HG02852 (cell line): Measurements from ENCODE around the gene LHX4.
"Not testable (repeated sequence)": the region's sequence is repeated elsewhere in the genome, so short reads cannot be mapped to it uniquely, and the experiment has no call there.

Source experiments
- ATAC-seq: cut with Tn5 transposase; IDR thresholded peaks from one replicate; pipeline ENCODE4 v1.9.1; 2021; ENCODE audit warnings: mild to moderate bottlenecking, moderate library complexity; ENCODE audit not compliant: unreplicated experiment

LHX4 gene

DNA sequence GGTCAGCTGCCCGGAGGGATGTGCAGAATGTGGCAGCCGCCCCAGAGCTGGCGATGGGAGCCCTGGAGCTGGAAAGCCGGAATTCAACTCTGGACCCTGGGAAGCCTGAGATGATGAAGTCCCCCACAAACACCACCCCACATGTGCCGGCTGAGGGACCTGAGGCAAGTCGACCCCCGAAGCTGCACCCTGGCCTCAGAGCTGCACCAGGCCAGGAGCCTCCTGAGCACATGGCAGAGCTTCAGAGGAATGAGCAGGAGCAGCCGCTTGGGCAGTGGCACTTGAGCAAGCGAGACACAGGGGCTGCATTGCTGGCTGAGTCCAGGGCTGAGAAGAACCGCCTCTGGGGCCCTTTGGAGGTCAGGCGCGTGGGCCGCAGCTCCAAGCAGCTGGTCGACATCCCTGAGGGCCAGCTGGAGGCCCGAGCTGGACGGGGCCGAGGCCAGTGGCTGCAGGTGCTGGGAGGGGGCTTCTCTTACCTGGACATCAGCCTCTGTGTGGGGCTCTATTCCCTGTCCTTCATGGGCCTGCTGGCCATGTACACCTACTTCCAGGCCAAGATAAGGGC lies 33.5 kb upstream of the LHX4 start:
- no peak for ATAC-seq

DNA sequence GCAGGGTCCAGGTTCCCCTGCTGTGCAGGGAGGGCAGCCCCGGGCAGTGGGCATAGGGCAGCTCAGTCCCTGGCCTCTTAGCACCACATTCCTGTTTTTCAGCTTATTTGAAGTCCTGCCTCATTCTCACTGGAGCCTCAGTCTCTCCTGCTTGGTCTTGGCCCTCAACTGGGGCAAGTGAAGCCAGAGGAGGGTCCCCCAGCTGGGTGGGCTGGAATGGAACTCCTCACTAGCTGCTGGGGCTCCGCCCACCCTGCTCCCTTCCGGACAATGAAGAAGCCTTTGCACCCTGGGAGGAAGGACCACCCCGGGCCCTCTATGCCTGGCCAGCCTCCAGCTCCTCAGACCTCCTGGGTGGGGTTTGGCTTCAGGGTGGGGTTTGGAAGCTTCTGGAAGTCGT lies 32.8 kb upstream of the LHX4 start:
- no peak for ATAC-seq

GRCh38 chr1:180198196-180198595 lies 31.9 kb upstream of the LHX4 start:
- ATAC-seq: no peak

GRCh38 chr1:180198611-180199010 lies 31.5 kb upstream of the LHX4 start:
- no peak for ATAC-seq

DNA sequence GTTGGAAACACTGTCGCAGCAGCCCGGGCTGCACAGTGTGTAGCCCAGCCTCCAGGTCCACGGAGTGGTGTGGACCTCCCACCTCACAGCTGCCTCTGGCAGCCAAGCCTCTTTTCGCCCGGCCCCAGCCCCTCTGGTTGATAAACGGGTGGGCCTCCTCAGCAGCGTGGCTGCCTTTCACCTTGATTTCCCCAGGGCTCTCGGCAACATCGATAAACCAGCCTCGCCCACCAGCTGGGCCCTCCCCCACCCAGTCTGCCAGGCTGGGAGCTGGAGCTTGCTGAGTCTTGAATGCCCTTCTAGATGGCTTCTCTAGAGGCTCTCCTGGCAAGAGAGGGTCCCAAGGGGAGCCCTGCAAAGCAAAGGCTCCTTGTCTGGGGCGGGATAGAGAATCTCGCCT lies 31.0 kb upstream of the LHX4 start:
- no peak for ATAC-seq

- ATAC-seq: no peak
These were observed 28.4 kb upstream of the LHX4 start for GRCh38 chr1:180201451-180202200.

DNA sequence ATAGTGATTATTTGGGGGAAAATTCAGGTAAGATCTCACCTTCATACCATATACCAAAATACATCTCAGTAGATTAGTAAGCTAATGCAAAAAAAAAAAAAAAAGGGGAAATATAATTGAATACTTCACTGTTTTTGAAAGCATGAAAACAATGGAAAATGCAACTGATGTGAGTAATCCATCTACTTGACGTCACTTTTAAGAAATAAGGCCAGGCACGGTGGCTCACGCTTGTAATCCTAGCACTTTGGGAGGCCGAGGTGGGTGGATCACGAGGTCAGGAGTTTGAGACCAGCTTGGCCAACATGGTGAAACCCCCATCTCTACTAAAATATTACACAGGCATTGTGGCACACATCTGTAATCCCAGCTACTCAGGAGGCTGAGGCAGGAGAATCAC lies 27.5 kb upstream of the LHX4 start:
- ATAC-seq: not testable (repeated sequence)

- ATAC-seq: no peak
These were observed 25.8 kb upstream of the LHX4 start for GRCh38 chr1:180204231-180204630.

GRCh38 chr1:180206581-180206980 lies 23.5 kb upstream of the LHX4 start:
- no peak for ATAC-seq

DNA sequence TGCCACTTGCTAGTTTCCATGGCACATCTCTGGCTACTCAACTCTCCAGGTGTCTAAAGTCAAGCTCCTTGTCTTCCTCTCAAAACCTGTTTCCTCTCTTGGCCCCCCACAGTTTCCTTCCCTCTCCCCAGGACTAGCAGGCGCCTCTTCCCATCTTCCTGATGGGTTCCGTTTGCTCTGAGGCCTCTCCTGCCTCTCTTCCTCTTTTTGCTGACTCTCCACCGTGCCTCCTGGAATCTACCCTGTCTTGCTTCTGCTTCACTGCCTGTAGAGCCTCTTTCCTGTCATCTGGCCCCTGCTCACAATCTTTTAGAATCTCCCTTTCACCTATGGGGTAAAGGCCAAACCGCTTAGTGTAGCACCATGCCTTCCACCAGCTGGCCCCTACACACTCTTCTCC lies 21.8 kb upstream of the LHX4 start:
- ATAC-seq: no peak

DNA sequence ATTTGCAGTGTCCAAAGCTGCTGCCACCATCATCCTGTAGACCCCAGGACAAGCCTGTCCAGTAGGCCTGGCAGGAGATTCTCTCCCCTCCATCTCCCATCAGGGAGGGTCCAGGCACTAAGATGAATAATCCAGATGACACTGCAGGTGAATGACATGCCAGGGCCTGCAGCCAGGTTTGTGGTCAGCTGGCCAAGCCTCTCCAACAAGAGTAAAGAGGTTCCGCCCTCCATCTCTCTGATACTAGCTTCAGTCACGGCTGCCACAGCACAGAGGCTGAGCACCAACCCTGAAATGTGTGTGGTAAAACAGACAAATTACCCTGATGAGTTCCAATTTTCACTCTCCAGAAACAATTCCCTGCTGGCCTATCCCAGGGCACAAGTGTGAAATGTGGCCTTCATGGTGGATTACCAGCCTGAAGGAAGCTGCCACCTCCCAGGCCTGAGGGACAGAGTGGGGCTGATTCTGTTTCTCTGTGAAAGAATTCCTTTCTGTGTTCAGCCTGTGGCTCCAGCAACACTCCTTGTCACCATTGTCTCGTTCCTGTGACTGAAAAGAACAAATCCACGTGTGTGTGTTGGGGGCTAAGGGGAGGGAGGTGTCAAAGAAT lies 19.9 kb upstream of the LHX4 start:
- no peak for ATAC-seq

DNA sequence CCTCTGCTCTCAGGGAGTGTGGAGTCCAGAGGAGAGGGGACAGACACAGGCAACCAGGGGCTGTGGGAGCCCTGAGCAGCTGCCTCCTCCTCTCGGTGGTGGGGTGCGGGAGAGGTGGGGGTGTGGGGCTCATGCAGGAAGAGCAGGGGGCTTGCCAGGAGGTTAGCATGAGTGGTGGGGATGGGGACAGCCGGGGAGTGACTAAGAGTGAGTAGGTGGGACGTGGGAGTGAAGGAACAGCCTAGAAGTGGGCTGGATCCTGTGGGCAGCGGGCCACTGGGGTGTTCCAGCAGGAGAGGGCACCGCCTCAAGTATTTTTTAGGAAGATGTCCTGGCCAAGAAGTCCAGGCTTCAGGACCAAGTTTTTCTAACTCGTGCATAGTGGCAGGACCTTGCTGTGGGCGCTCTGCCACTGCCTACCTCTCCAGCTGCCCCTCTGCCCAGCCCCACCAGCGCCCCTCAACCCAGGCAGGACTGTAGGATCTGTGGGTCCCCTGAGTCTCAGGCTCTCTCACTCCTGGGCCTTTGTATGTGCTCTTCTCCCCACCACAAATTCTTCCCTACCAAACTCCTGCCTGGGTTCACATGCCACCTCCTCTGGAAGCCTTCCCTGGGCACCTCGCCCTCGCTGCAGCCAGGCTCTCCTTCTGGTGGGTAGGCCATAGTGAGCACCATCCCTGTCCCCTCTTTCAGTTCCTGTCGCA lies 18.8 kb upstream of the LHX4 start:
- no peak for ATAC-seq

DNA sequence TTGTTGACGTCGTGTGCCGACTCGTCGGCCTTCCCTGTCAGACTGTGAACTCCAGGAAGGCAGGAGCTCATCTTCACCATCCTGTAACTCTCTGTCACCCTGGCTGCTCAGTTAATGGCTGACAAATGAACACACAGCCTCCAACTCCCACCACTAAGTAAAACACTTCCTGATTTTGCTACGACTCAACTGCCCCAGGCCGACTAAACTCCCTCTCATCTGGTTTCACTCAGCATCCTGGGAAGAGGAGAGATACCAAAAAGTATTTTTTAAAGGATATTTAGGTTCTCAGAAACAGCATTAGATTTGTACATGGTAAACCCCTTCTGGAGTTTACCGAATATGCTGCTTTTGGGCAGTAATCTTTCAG lies 18.2 kb upstream of the LHX4 start:
- ATAC-seq: no peak

DNA sequence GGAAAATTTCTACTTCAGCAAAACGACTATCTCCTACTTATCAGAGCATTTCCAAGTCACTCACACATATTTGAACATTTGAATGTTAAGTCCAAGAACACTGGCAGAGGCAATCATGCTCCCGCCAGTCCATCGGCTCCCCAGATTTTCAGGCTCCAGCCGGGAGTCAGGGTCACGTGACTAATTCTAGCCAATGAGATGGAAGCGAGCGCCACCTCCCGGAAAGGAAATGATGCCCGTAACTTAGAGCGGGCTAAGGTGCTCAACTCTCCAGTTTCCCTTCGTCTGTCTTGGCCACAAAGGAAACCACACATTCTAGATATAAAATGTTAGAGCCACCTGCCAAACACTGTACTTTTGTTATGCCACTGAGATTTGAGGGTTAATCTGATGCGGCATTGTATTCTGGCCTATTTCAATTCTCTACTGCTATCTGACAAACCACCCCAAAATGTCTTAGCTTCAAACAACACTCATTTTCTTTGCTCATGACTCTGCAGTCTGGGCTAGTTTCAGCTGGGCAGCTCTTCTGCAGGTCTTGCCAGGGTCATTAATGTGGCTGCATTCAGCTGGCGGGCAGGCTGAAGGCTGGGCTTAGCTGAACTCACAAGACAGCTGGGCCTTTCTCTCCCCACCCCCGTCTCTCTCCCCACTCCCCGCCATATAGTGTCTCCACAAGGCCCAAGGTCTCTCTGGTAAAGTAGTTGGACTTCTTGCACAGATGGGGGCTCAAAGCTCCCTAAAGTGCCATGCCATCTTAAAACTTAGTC lies 16.5 kb upstream of the LHX4 start:
- no peak for ATAC-seq

GRCh38 chr1:180215856-180216625 lies 14.0 kb upstream of the LHX4 start:
- ATAC-seq: no peak

- no peak for ATAC-seq
These were observed 13.1 kb upstream of the LHX4 start for GRCh38 chr1:180217006-180217405.

DNA sequence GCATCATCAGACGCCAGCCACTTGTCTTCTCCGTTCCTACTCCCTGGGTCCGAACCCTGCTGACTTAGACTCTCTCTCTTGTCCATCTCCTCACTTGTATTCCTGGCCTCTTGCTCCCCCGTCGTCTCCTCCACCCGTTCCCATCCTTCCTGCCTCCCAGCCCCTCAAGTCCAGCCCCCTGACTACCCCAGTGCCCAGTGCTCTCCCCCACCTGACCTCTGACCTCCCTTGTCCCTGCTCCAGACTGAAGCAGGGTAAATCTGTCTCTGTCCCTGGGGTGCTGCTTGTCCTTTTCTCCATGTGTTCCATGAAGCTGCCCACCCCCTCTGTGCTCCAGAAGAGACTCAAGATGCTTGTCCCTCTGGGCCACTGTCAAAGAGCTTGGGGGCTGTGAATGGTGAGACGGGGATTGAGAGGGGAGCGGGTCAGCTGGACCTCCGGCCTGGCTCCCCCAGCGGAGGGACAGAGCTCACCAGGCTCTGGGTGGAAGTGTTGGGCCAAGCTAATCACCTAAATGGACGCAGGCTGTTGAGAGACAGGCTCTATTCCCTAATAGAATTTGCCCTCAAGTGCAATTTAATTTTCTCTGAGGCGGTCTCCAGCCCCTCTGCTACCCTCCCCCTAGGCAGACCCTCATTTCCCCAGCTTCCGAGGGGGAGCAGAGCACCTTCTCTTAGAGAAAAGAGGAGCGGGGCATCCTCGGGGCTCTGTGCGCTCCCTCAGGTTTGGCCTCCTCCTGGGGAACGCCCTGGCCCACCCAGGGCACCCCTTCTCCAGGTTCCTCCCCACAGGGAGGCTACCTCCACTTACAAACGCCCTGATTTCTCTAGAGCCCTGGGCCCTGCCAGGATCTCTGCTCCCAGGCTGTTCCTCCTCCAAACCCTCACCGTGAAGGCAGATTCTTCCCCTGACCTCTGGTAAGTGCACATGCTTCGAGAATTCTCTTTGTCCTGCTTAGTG lies 11.0 kb upstream of the LHX4 start:
- no peak for ATAC-seq

- ATAC-seq: no peak
These were observed 10.3 kb upstream of the LHX4 start for GRCh38 chr1:180219776-180220175.

- ATAC-seq: no peak
These were observed 8.6 kb upstream of the LHX4 start for GRCh38 chr1:180221462-180221861.
